Fibroblast of lung (primary cell): Measurements from ENCODE around the gene SORL1-AS1. TPM values are rescaled to one million over a fixed set of nuclear protein-coding genes. Genes with fewer than 3 reads are reported as not detected.
A peak's percentile ranks its signal among the peaks of the same experiment; 100 is the strongest.

ENCODE experiments used
- DNase-seq, 2 donors: peaks; one replicate each; pipeline versions ENCODE4 v3.0.0 to v3.0.0-alpha.2; 2010; ENCODE audit warnings: low read depth in 2 of 2
- H2AFZ ChIP-seq: 2 replicates; pipeline ENCODE4 v1.5.1; 2012; ENCODE audit warnings: low read length, control low read depth, inconsistent platforms
- H3K27ac ChIP-seq: 2 replicates; pipeline ENCODE4 v1.5.1; 2011; ENCODE audit warnings: low read length, control low read depth; ENCODE audit not compliant: insufficient read depth
- H3K27me3 ChIP-seq: 2 replicates; pipeline ENCODE4 v1.5.1; 2011; ENCODE audit warnings: mild to moderate bottlenecking, low read length; ENCODE audit not compliant: control insufficient read depth, insufficient read depth
- H3K36me3 ChIP-seq: 2 replicates; pipeline ENCODE4 v1.5.1; 2011; ENCODE audit warnings: low read length; ENCODE audit not compliant: control insufficient read depth, insufficient read depth
- H3K4me1 ChIP-seq: 2 replicates; pipeline ENCODE4 v1.5.1; 2011; ENCODE audit warnings: low read length; ENCODE audit not compliant: control insufficient read depth, insufficient read depth; ENCODE audit errors: extremely low read depth
- H3K4me2 ChIP-seq: 2 replicates; pipeline ENCODE4 v1.5.1; 2011; ENCODE audit warnings: low read length, control low read depth; ENCODE audit not compliant: insufficient read depth; ENCODE audit errors: extremely low read depth
- H3K4me3 ChIP-seq, 4 experiments: fragments of 200-600 bp in 1 of 4; sonication (generic) in 1 of 4; replicated peaks in 1 of 4; 2 replicates each; pipeline ENCODE4 v1.5.1; 2011 to 2016; ENCODE audit warnings: low read length in 4 of 4, low read depth in 3 of 4, mild to moderate bottlenecking in 3 of 4, control low read depth in 2 of 4, inconsistent platforms in 1 of 4, mixed read lengths in 1 of 4; ENCODE audit not compliant: insufficient read depth in 1 of 4; ENCODE audit errors: control extremely low read depth in 1 of 4
- H3K79me2 ChIP-seq: 2 replicates; pipeline ENCODE4 v1.5.1; 2012; ENCODE audit warnings: mild to moderate bottlenecking, low read length, inconsistent platforms; ENCODE audit not compliant: control insufficient read depth, insufficient read depth
- H3K9ac ChIP-seq: 2 replicates; pipeline ENCODE4 v1.5.1; 2011; ENCODE audit warnings: mild to moderate bottlenecking, low read length, control low read depth; ENCODE audit not compliant: insufficient read depth
- H3K9me3 ChIP-seq: 2 replicates; pipeline ENCODE4 v1.5.1; 2012; ENCODE audit warnings: low read depth, low read length; ENCODE audit not compliant: control insufficient read depth, insufficient read depth
- H4K20me1 ChIP-seq: 2 replicates; pipeline ENCODE4 v1.5.1; 2011; ENCODE audit warnings: low read length; ENCODE audit not compliant: control insufficient read depth, insufficient read depth; ENCODE audit errors: extremely low read depth
- CTCF ChIP-seq, 2 donors: IDR thresholded peaks in 1 of 2; conservative IDR thresholded peaks in 1 of 2; 1 replicate in 1 of 2; 2 replicates in 1 of 2; pipeline ENCODE4 v1.5.1; 2011 to 2012; ENCODE audit warnings: low read length in 2 of 2, control low read depth in 1 of 2, inconsistent platforms in 1 of 2, low read depth in 1 of 2, mild to moderate bottlenecking in 1 of 2
- EZH2 ChIP-seq: IDR thresholded peaks from 2 replicates; pipeline ENCODE4 v1.5.1; 2012; ENCODE audit warnings: low read length, control low read depth, mild to moderate bottlenecking; ENCODE audit errors: missing control alignments
- polyA plus RNA-seq, 2 donors: library from polyadenylated mRNA; depleted of rRNA in 1 of 2; stranded (reverse) in 1 of 2; unstranded in 1 of 2; fragments of >200 nt; gene quantifications; 2 replicates each; pipeline ENCODE4 v1.2.1, GENCODE V29; 2011 to 2012; ENCODE audit warnings: missing spikeins in 1 of 2
- total RNA-seq: library from RNA; depleted of rRNA; stranded (reverse); fragments of >200 nt; gene quantifications from 2 replicates; pipeline ENCODE4 v1.2.1, GENCODE V29; 2014

Gene SORL1-AS1

GRCh38 chr11:121389651-121390050 is 63.1 kb downstream of the SORL1-AS1 start:
- Histone ChIP-seq H3K4me1 (no peaks in the 10 kb centered on the region), H3K4me3 (no peak overlapping the region), H3K27ac (no peak overlapping the region), H4K20me1 (no peaks in the 10 kb centered on the region), H3K4me2 (no peak overlapping the region), H3K36me3 (no peaks in the 10 kb centered on the region), H2AFZ (no peak overlapping the region), H3K9ac (no peak overlapping the region), H3K79me2 (no peaks in the 10 kb centered on the region), H3K27me3 (peaks cover 3% of the 10 kb centered on the region), H3K9me3 (no peaks in the 10 kb centered on the region)
- no peak for TF ChIP-seq CTCF (conservative IDR thresholded peaks at IDR 0.05 in 1 of 2, IDR thresholded peaks at IDR 0.05 in 1 of 2; ENCODE audit: low read depth in 1 of 2, low read length in 2 of 2)
- TF ChIP-seq EZH2, result no peak
- peak in 1 of 2 donors; percentile 65 for DNase-seq

Other genes with a start within 250 kb of the SORL1-AS1 start
- 62.1 and 112 TPM in 2 replicates for gene SC5D, start 160.2 kb downstream of the SORL1-AS1 start, total RNA-seq
- gene SC5D, start 160.2 kb downstream of the SORL1-AS1 start, polyA plus RNA-seq, result 67.0 and 102 TPM in 2 replicates
- gene SORL1, start 653 bp downstream of the SORL1-AS1 start, total RNA-seq, result 3.6 and 10.9 TPM in 2 replicates
- gene SORL1, start 653 bp downstream of the SORL1-AS1 start, polyA plus RNA-seq, result 0.58 and 5.4 TPM in 2 replicates